Smooth muscle cell (in vitro differentiated cells): ENCODE measurements around the gene SLC6A15. TPM values are rescaled to one million over a fixed set of nuclear protein-coding genes. Genes with fewer than 3 reads are reported as not detected.

Experiments
- DNase-seq: peaks from one replicate; lab custom pipeline; 2025; ENCODE audit not compliant: unreplicated experiment; lab: John Stamatoyannopoulos, UW
- H2AFZ ChIP-seq: fragments of 200-600 bp; sonication (generic); 2 replicates; pipeline ENCODE4 v1.6.0; 2016; ENCODE audit warnings: antibody characterized with exemption, low read depth, mild to moderate bottlenecking
- H3F3A ChIP-seq: fragments of 200-600 bp; sonication (generic); 2 replicates; pipeline ENCODE4 v1.6.0; 2017; ENCODE audit warnings: antibody characterized with exemption, low read depth
- H3K27ac ChIP-seq: fragments of 200-600 bp; sonication (generic); 2 replicates; pipeline ENCODE4 v1.5.1; 2016; ENCODE audit warnings: low read depth, mild to moderate bottlenecking
- H3K27me3 ChIP-seq: fragments of 200-600 bp; sonication (generic); 2 replicates; pipeline ENCODE4 v1.6.1; 2016; ENCODE audit warnings: low read depth, mild to moderate bottlenecking
- H3K36me3 ChIP-seq: fragments of 200-600 bp; sonication (generic); 2 replicates; pipeline ENCODE4 v1.5.1; 2016; ENCODE audit warnings: low read depth
- H3K4me1 ChIP-seq: fragments of 200-600 bp; sonication (generic); 2 replicates; pipeline ENCODE4 v1.5.1; 2016; ENCODE audit warnings: low read depth
- H3K4me2 ChIP-seq: fragments of 200-600 bp; sonication (generic); 2 replicates; pipeline ENCODE4 v1.6.0; 2016; ENCODE audit warnings: mild to moderate bottlenecking
- H3K4me3 ChIP-seq: fragments of 200-600 bp; sonication (generic); 2 replicates; pipeline ENCODE4 v1.5.1; 2016; ENCODE audit warnings: mild to moderate bottlenecking
- H3K79me2 ChIP-seq: fragments of 200-600 bp; sonication (generic); 2 replicates; pipeline ENCODE4 v1.6.0; 2016; ENCODE audit warnings: low read depth, mild to moderate bottlenecking
- H3K9ac ChIP-seq: fragments of 200-600 bp; sonication (generic); 2 replicates; pipeline ENCODE4 v1.6.0; 2016; ENCODE audit warnings: low read depth
- H3K9me3 ChIP-seq: fragments of 200-600 bp; sonication (generic); replicated peaks from 2 replicates; pipeline ENCODE4 v1.5.1; 2016; ENCODE audit warnings: low read depth
- H4K20me1 ChIP-seq: fragments of 200-600 bp; sonication (generic); 2 replicates; pipeline ENCODE4 v1.6.0; 2016; ENCODE audit warnings: low read depth
- CTCF ChIP-seq: fragments of 200-600 bp; sonication (generic); IDR thresholded peaks from 2 replicates; pipeline ENCODE4 v1.5.1; 2017; ENCODE audit warnings: borderline replicate concordance, mild to moderate bottlenecking, antibody characterized with exemption; ENCODE audit not compliant: insufficient read depth, poor library complexity, severe bottlenecking
- WGBS: methylation state at CpG from one replicate; pipeline ENCODE4 v1.1.7; 2016; ENCODE audit warnings: low lambda C conversion rate; 5-methylcytosine and 5-hydroxymethylcytosine counted together
- polyA plus RNA-seq: library from polyadenylated mRNA; unstranded; fragments of >200 nt; fragmentation: Nextera tagmentation; extraction: Ambion mirVana; gene quantifications from 2 replicates; pipeline ENCODE4 v1.2.1, GENCODE V29; 2016
- total RNA-seq: library from RNA; depleted of rRNA; stranded (reverse); fragments of >200 nt; gene quantifications from 2 replicates; pipeline ENCODE4 v1.2.3, GENCODE V29; 2014

The SLC6A15 gene
- total and polyA plus RNA-seq, 2 experiments from 2014 or later = 6.4 to 11.6 TPM

GRCh38 chr12:84856156-84856900 is 56.3 kb downstream of the SLC6A15 start:
- Histone ChIP-seq H4K20me1 (no peaks in the 10 kb centered on the region), H3K4me2 (no peak overlapping the region), H2AFZ (no peak overlapping the region), H3K9me3 (no peaks in the 10 kb centered on the region), H3K79me2 (no peaks in the 10 kb centered on the region), H3K27ac (peak overlapping the region; percentile 72), H3K4me1 (no peaks in the 10 kb centered on the region), H3K9ac (peak overlapping the region; percentile 11), H3K4me3 (no peak overlapping the region), H3K36me3 (no peaks in the 10 kb centered on the region), H3K27me3 (no peaks in the 10 kb centered on the region), H3F3A (no peaks in the 10 kb centered on the region)
- no peak for TF ChIP-seq CTCF
- DNase-seq = no peak
- 50% methylated on average over 1 of the region's 1 CpG for WGBS

- Histone ChIP-seq H3K4me3 (no peak overlapping the region), H3F3A (no peaks in the 10 kb centered on the region), H4K20me1 (no peaks in the 10 kb centered on the region), H3K79me2 (no peaks in the 10 kb centered on the region), H3K4me2 (no peak overlapping the region), H3K27me3 (no peaks in the 10 kb centered on the region), H3K36me3 (no peaks in the 10 kb centered on the region), H3K9me3 (no peaks in the 10 kb centered on the region), H2AFZ (peak overlapping the region; percentile 60), H3K27ac (no peak overlapping the region), H3K9ac (no peak overlapping the region), H3K4me1 (no peaks in the 10 kb centered on the region)
- 74% methylated on average over 1 of the region's 1 CpG for WGBS
- no peak for DNase-seq
- TF ChIP-seq CTCF = no peak
These were observed 68.9 kb downstream of the SLC6A15 start for GRCh38 chr12:84843593-84844144.

GRCh38 chr12:84842406-84843013 is 70.1 kb downstream of the SLC6A15 start:
- H3K9me3 ChIP-seq = no peaks in the 10 kb centered on the region
- TF ChIP-seq CTCF = peak; percentile 86
- no peaks in the 10 kb centered on the region for H4K20me1 ChIP-seq
- H3F3A ChIP-seq = no peaks in the 10 kb centered on the region
- H3K4me2 ChIP-seq = no peak overlapping the region
- no peaks in the 10 kb centered on the region for H3K27me3 ChIP-seq
- no peak overlapping the region for H2AFZ ChIP-seq
- no peaks in the 10 kb centered on the region for H3K4me1 ChIP-seq
- no peak overlapping the region for H3K4me3 ChIP-seq
- no peak overlapping the region for H3K27ac ChIP-seq
- DNase-seq = no peak
- H3K9ac ChIP-seq = no peak overlapping the region
- H3K36me3 ChIP-seq = no peaks in the 10 kb centered on the region
- WGBS = 96% methylated on average over 2 of the region's 2 CpGs
- H3K79me2 ChIP-seq = no peaks in the 10 kb centered on the region

- no peaks in the 10 kb centered on the region for H3K79me2 ChIP-seq
- H3K9me3 ChIP-seq = no peaks in the 10 kb centered on the region
- TF ChIP-seq CTCF = no peak
- no peak for DNase-seq
- H3F3A ChIP-seq = no peaks in the 10 kb centered on the region
- H3K27ac ChIP-seq = no peak overlapping the region
- no peak overlapping the region for H3K9ac ChIP-seq
- H2AFZ ChIP-seq = peak overlapping the region; percentile 33
- no peak overlapping the region for H3K4me2 ChIP-seq
- H3K27me3 ChIP-seq = no peaks in the 10 kb centered on the region
- H3K4me3 ChIP-seq = no peak overlapping the region
- H3K4me1 ChIP-seq = no peaks in the 10 kb centered on the region
- H3K36me3 ChIP-seq = no peaks in the 10 kb centered on the region
- 53% methylated on average over 1 of the region's 1 CpG for WGBS
- H4K20me1 ChIP-seq = no peaks in the 10 kb centered on the region
These were observed 71.0 kb downstream of the SLC6A15 start for GRCh38 chr12:84841591-84841990.
